ENCODE results near the gene LRMDA. TPM values are rescaled to one million over a fixed set of nuclear protein-coding genes. Genes with fewer than 3 reads are reported as not detected.

The LRMDA gene
- total and polyA plus RNA-seq, 12 donors: 30.7 to 132 (median 78.1) TPM

GRCh38 chr10:76029782-76030181 lies 598.4 kb downstream of the LRMDA start:
- 94 to 99% (median 99%) methylated on average over 4 of the region's 4 CpGs for WGBS, 4 donors
- intact Hi-C loops (cut with DNase I): no loop called here
- no peak overlapping the region for H3K4me3 ChIP-seq
- H3K27me3 ChIP-seq: no peaks in the 10 kb centered on the region
- TF ChIP-seq POLR2A (IDR thresholded peaks at IDR 0.05) (no peak), CTCF (IDR thresholded peaks at IDR 0.05) (no peak)
- no peaks in the 10 kb centered on the region for H3K36me3 ChIP-seq (replicated peaks in 1 of 2)
- DNase-seq: no peak
- H3K4me1 ChIP-seq (replicated peaks in 1 of 2): no peaks in the 10 kb centered on the region
- no peaks in the 10 kb centered on the region for H3K9me3 ChIP-seq (replicated peaks in 1 of 3)
- no peak overlapping the region for H3K27ac ChIP-seq

GRCh38 chr10:76031099-76031498 lies 599.7 kb downstream of the LRMDA start:
- Histone ChIP-seq H3K9me3 (replicated peaks in 1 of 3) (no peaks in the 10 kb centered on the region), H3K36me3 (replicated peaks in 1 of 2) (no peaks in the 10 kb centered on the region), H3K4me1 (replicated peaks in 1 of 2) (peaks cover 0 to 13% of the 10 kb centered on the region in 2 donors), H3K4me3 (no peak overlapping the region), H3K27me3 (no peaks in the 10 kb centered on the region), H3K27ac (no peak overlapping the region)
- intact Hi-C loops (cut with DNase I): no loop called here
- no peak for DNase-seq
- WGBS, 4 donors: 92 to 96% (median 93%) methylated on average over 2 of the region's 2 CpGs
- TF ChIP-seq POLR2A (IDR thresholded peaks at IDR 0.05) (no peak), CTCF (IDR thresholded peaks at IDR 0.05) (no peak)

DNA sequence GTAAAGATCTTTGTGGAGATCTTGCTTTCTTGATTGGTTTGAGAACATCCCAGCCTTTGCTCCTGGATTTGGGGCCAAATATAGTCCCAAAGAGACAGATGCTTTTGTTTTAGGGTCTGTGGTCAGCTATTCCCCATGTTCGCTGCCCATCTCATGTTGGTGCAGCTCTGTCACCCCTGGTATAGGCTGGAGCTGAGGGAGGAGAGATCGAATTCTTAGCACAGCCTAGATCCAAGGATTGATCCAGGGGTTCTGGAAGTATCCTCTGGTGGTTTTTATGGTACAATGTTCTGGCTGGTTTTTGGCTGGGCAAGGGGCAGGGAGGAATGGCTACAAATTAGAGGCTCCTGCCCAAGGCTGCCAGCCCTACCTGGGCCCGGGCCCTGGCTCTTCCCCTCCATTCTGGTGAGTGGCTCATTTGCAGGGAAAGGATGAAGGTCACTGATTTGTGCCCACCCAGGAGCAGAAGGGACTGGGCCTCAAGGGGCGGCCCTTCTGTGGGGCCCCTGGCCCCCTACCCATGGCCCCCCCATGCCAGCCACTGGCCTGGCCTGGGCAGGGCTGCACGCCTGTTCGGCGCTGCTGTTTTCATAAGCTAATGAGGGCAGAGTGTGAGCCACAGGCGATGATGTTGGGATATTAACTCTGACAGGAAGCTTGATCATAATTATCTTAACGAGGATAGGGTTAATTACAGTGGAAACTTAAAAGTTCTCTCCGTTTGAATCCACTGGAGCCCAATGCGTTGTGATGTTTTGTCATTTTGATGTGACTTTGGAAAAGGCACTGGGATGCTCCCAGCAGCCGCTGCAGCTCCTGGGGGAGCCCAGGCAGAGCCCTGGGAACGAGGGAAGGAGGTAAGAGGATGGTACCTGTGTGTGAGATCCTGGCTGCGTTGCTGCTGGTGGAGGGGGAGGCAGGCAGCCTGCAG lies 600.6 kb downstream of the LRMDA start:
- no peak for DNase-seq
- H3K27me3 ChIP-seq: no peaks in the 10 kb centered on the region
- intact Hi-C loops (cut with DNase I): no loop called here
- H3K4me3 ChIP-seq: no peak overlapping the region
- H3K4me1 ChIP-seq (replicated peaks in 1 of 2): peaks cover 0 to 18% of the 10 kb centered on the region in 2 donors
- no peak overlapping the region for H3K27ac ChIP-seq
- TF ChIP-seq CTCF (IDR thresholded peaks at IDR 0.05) (no peak), POLR2A (IDR thresholded peaks at IDR 0.05) (no peak)
- no peaks in the 10 kb centered on the region for H3K9me3 ChIP-seq (replicated peaks in 1 of 3)
- 93 to 96% (median 94%) methylated on average over 12 to 14 of the region's 14 CpGs for WGBS, 4 donors
- no peaks in the 10 kb centered on the region for H3K36me3 ChIP-seq (replicated peaks in 1 of 2)

GRCh38 chr10:76032700-76033039 lies 601.2 kb downstream of the LRMDA start:
- no peak for DNase-seq
- Histone ChIP-seq H3K36me3 (replicated peaks in 1 of 2) (no peaks in the 10 kb centered on the region), H3K9me3 (replicated peaks in 1 of 3) (no peaks in the 10 kb centered on the region), H3K4me1 (replicated peaks in 1 of 2) (peaks cover 0 to 18% of the 10 kb centered on the region in 2 donors), H3K27me3 (no peaks in the 10 kb centered on the region), H3K27ac (no peak overlapping the region), H3K4me3 (no peak overlapping the region)
- WGBS, 4 donors: 88 to 100% (median 94%) methylated on average over 3 of the region's 3 CpGs
- TF ChIP-seq POLR2A (IDR thresholded peaks at IDR 0.05): no peak
- intact Hi-C loops (cut with DNase I): no loop called here

Data from adrenal gland (tissue), 12 donors.